Naive thymus-derived CD4-positive, alpha-beta T cell (primary cell): ENCODE data around the gene LCN1. TPM values are rescaled to one million over a fixed set of nuclear protein-coding genes. Genes with fewer than 3 reads are reported as not detected.
"Not testable (repeated sequence)": the region's sequence is repeated elsewhere in the genome, so short reads cannot be mapped to it uniquely, and the experiment has no call there.

Experiments used
- ATAC-seq: fragments of 150-1000 bp; cut with Tn5 transposase; 2 replicates; pipeline ENCODE4 v1.10.0; 2021; ENCODE audit warnings: mild to moderate bottlenecking, moderate library complexity
- CTCF ChIA-PET: fragments of 350-600 bp; sonication (Branson Sonifier 250); formaldehyde crosslinking; loops from one replicate; lab custom pipeline; 2021; ENCODE audit warnings: antibody characterized with exemption; lab: Charles Lee
- POLR2A ChIA-PET: fragments of 350-600 bp; sonication (Branson Sonifier 250); formaldehyde crosslinking; loops from one replicate; lab custom pipeline; 2021; ENCODE audit warnings: antibody characterized with exemption, inconsistent platforms; lab: Charles Lee
- DNase-seq, 9 donors: peaks; one replicate each; pipeline versions ENCODE4 v3.0.0 to v3.0.0-alpha.2; 2020 to 2022; ENCODE audit warnings: mixed read lengths in 1 of 9
- H3K27ac ChIP-seq: one replicate; pipeline ENCODE4 v1.7.0; 2013; ENCODE audit warnings: mild to moderate bottlenecking, low read depth, low read length, moderate library complexity
- H3K27me3 ChIP-seq, 2 donors: one replicate each; pipeline ENCODE4 v1.7.0; 2013; ENCODE audit warnings: low read length in 2 of 2, mild to moderate bottlenecking in 2 of 2, moderate library complexity in 2 of 2; ENCODE audit not compliant: control insufficient read depth in 2 of 2, insufficient read depth in 2 of 2
- H3K36me3 ChIP-seq, 3 experiments: 1 replicate in 2 of 3; 2 replicates in 1 of 3; pipeline ENCODE4 v1.7.0; 2013; ENCODE audit warnings: low read length in 3 of 3, mild to moderate bottlenecking in 3 of 3, moderate library complexity in 1 of 3; ENCODE audit not compliant: insufficient read depth in 3 of 3, control insufficient read depth in 2 of 3
- H3K4me1 ChIP-seq, 2 donors: one replicate each; pipeline ENCODE4 v1.7.0; 2013; ENCODE audit warnings: low read length in 2 of 2, mild to moderate bottlenecking in 2 of 2, moderate library complexity in 1 of 2; ENCODE audit not compliant: control insufficient read depth in 2 of 2, insufficient read depth in 2 of 2
- H3K4me3 ChIP-seq: 2 replicates; pipeline ENCODE4 v1.7.0; 2013; ENCODE audit warnings: mild to moderate bottlenecking, low read length
- H3K9me3 ChIP-seq, 3 experiments: 1 replicate in 2 of 3; 2 replicates in 1 of 3; pipeline ENCODE4 v1.7.0; 2013; ENCODE audit warnings: low read length in 3 of 3; ENCODE audit not compliant: control insufficient read depth in 2 of 3
- H3K27ac Mint-ChIP-seq, 9 donors: one replicate each; pipeline ENCODE4 v1.8.0; 2020 to 2022; ENCODE audit warnings: mixed read lengths in 9 of 9, mild to moderate bottlenecking in 8 of 9, moderate library complexity in 5 of 9, inconsistent platforms in 2 of 9
- H3K27me3 Mint-ChIP-seq, 5 donors: one replicate each; pipeline ENCODE4 v1.8.0; 2021 to 2022; ENCODE audit warnings: mixed read lengths in 5 of 5, mild to moderate bottlenecking in 1 of 5
- H3K36me3 Mint-ChIP-seq, 5 donors: one replicate each; pipeline ENCODE4 v1.8.0; 2020 to 2022; ENCODE audit warnings: mixed read lengths in 5 of 5, mild to moderate bottlenecking in 3 of 5, inconsistent platforms in 1 of 5
- H3K4me1 Mint-ChIP-seq, 7 donors: one replicate each; pipeline ENCODE4 v1.8.0; 2020 to 2022; ENCODE audit warnings: mixed read lengths in 7 of 7, mild to moderate bottlenecking in 3 of 7, inconsistent platforms in 1 of 7
- H3K4me3 Mint-ChIP-seq, 10 donors: one replicate each; pipeline ENCODE4 v1.8.0; 2020 to 2022; ENCODE audit warnings: mild to moderate bottlenecking in 10 of 10, mixed read lengths in 10 of 10, moderate library complexity in 6 of 10, inconsistent platforms in 2 of 10
- H3K9me3 Mint-ChIP-seq, 11 donors: one replicate each; pipeline ENCODE4 v1.8.0; 2020 to 2022; ENCODE audit warnings: mixed read lengths in 11 of 11, mild to moderate bottlenecking in 4 of 11, inconsistent platforms in 1 of 11, moderate library complexity in 1 of 11
- intact Hi-C, 2 donors: fragments of 100-400 bp; cut with micrococcal nuclease; formaldehyde crosslinking; loops; one replicate each; pipeline ENCODE4 v1.15.1; 2023
- polyA plus RNA-seq, 2 donors: library from polyadenylated mRNA; unstranded; fragments of 300-500 nt; fragmentation: Illumina TruSeq; gene quantifications; one replicate each; pipeline ENCODE4 v1.2.3, GENCODE V29; 2021
- total RNA-seq, 6 experiments: library from RNA in 5 of 6; stranded (reverse) in 5 of 6; gene quantifications; 1 replicate in 5 of 6; 2 replicates in 1 of 6; pipeline ENCODE4 v1.2.3 and lab custom pipeline; 2021 to 2026

LCN1 gene
- total and polyA plus RNA-seq, 7 experiments from 2014 or later = not detected

- Histone ChIP-seq H3K36me3 (no peaks in the 10 kb centered on the region), H3K9me3 (peaks cover 0 to 12% (median 0%) of the 10 kb centered on the region in 3 experiments), H3K4me3 (no peak overlapping the region), H3K4me1 (no peaks in the 10 kb centered on the region), H3K27ac (no peak overlapping the region), H3K27me3 (no peaks in the 10 kb centered on the region)
- ATAC-seq = no peak
- peaks cover 0 to 9% (median 6%) of the 10 kb centered on the region in 5 donors for H3K36me3 Mint-ChIP-seq
- no peak for DNase-seq
- H3K4me3 Mint-ChIP-seq = no peak overlapping the region
- H3K27me3 Mint-ChIP-seq = peaks cover 0 to 6% (median 0%) of the 10 kb centered on the region in 5 donors
- peaks cover 5 to 28% (median 11%) of the 10 kb centered on the region in 11 donors for H3K9me3 Mint-ChIP-seq
- intact Hi-C loops = no loop called here
- ChIA-PET POLR2A (no interaction called here), CTCF (no interaction called here)
- H3K27ac Mint-ChIP-seq = no peak overlapping the region
- H3K4me1 Mint-ChIP-seq = peaks cover 0 to 20% (median 0%) of the 10 kb centered on the region in 7 donors
Measured at GRCh38 chr9:135512241-135512603, 9.0 kb upstream of the LCN1 start.

GRCh38 chr9:135512904-135513303, 8.3 kb upstream of the LCN1 start:
- H3K4me3 ChIP-seq = no peak overlapping the region
- CTCF ChIA-PET = no interaction called here

GRCh38 chr9:135513351-135513846, 7.8 kb upstream of the LCN1 start:
- Mint-ChIP-seq H3K4me1 (peaks cover 0 to 20% (median 0%) of the 10 kb centered on the region in 7 donors), H3K27me3 (peaks cover 0 to 8% (median 5%) of the 10 kb centered on the region in 5 donors), H3K9me3 (peaks cover 0 to 20% (median 10%) of the 10 kb centered on the region in 11 donors), H3K4me3 (no peak overlapping the region), H3K36me3 (peaks cover 0 to 9% (median 6%) of the 10 kb centered on the region in 5 donors), H3K27ac (peak overlapping the region in 1 of 9 donors; percentile 60)
- DNase-seq = no peak
- ChIA-PET POLR2A (no interaction called here), CTCF (no interaction called here)
- intact Hi-C loops = no loop called here
- no peak for ATAC-seq
- no peaks in the 10 kb centered on the region for H3K36me3 ChIP-seq
- peaks cover 0 to 6% (median 0%) of the 10 kb centered on the region in 3 experiments for H3K9me3 ChIP-seq
- no peaks in the 10 kb centered on the region for H3K27me3 ChIP-seq
- H3K4me1 ChIP-seq = no peaks in the 10 kb centered on the region
- H3K4me3 ChIP-seq = no peak overlapping the region
- H3K27ac ChIP-seq = no peak overlapping the region

More at GRCh38 chr9:135512904-135513303, 8.3 kb upstream of the LCN1 start:
- no peaks in the 10 kb centered on the region for H3K4me1 ChIP-seq
- no peak overlapping the region for H3K27ac ChIP-seq
- intact Hi-C loops = no loop called here
- H3K36me3 ChIP-seq = no peaks in the 10 kb centered on the region
- ATAC-seq (no peak), DNase-seq (no peak)
- POLR2A ChIA-PET = no interaction called here
- Mint-ChIP-seq H3K4me1 (peaks cover 0 to 20% (median 0%) of the 10 kb centered on the region in 7 donors), H3K9me3 (peaks cover 3 to 25% (median 11%) of the 10 kb centered on the region in 11 donors), H3K27ac (no peak overlapping the region), H3K4me3 (no peak overlapping the region), H3K36me3 (peaks cover 0 to 9% (median 6%) of the 10 kb centered on the region in 5 donors), H3K27me3 (peaks cover 0 to 7% (median 2%) of the 10 kb centered on the region in 5 donors)
- H3K9me3 ChIP-seq = peaks cover 0 to 11% (median 0%) of the 10 kb centered on the region in 3 experiments
- no peaks in the 10 kb centered on the region for H3K27me3 ChIP-seq

GRCh38 chr9:135513906-135514305, 7.3 kb upstream of the LCN1 start:
- H3K4me3 Mint-ChIP-seq, H3K9me3 ChIP-seq, H3K4me3 ChIP-seq, H3K27ac ChIP-seq, H3K36me3 Mint-ChIP-seq, POLR2A ChIA-PET, H3K27ac Mint-ChIP-seq, DNase-seq, ATAC-seq, H3K4me1 ChIP-seq, intact Hi-C loops, H3K27me3 ChIP-seq, H3K36me3 ChIP-seq, H3K27me3 Mint-ChIP-seq, CTCF ChIA-PET: not testable (repeated sequence)
- peaks cover 0 to 20% (median 0%) of the 10 kb centered on the region in 7 donors for H3K4me1 Mint-ChIP-seq
- H3K9me3 Mint-ChIP-seq = peaks cover 0 to 15% (median 7%) of the 10 kb centered on the region in 11 donors

GRCh38 chr9:135514342-135515082, 6.7 kb upstream of the LCN1 start:
- H3K4me3 ChIP-seq = no peak overlapping the region
- no peaks in the 10 kb centered on the region for H3K36me3 Mint-ChIP-seq
- peaks cover 0 to 9% (median 1%) of the 10 kb centered on the region in 11 donors for H3K9me3 Mint-ChIP-seq
- ATAC-seq (no peak), DNase-seq (no peak)
- no peaks in the 10 kb centered on the region for H3K27me3 ChIP-seq
- H3K27me3 Mint-ChIP-seq = peaks cover 0 to 13% (median 6%) of the 10 kb centered on the region in 5 donors
- CTCF ChIA-PET = no interaction called here
- intact Hi-C loops = no loop called here
- POLR2A ChIA-PET = no interaction called here
- no peak overlapping the region for H3K27ac ChIP-seq
- no peaks in the 10 kb centered on the region for H3K9me3 ChIP-seq
- no peak overlapping the region for H3K4me3 Mint-ChIP-seq
- H3K36me3 ChIP-seq = no peaks in the 10 kb centered on the region
- H3K4me1 Mint-ChIP-seq = peaks cover 0 to 20% (median 0%) of the 10 kb centered on the region in 7 donors
- H3K27ac Mint-ChIP-seq = no peak overlapping the region
- no peaks in the 10 kb centered on the region for H3K4me1 ChIP-seq

- H3K36me3 ChIP-seq = no peaks in the 10 kb centered on the region
- no peak overlapping the region for H3K27ac Mint-ChIP-seq
- POLR2A ChIA-PET = no interaction called here
- no peaks in the 10 kb centered on the region for H3K27me3 ChIP-seq
- no peaks in the 10 kb centered on the region for H3K4me1 ChIP-seq
- intact Hi-C loops = no loop called here
- no peak overlapping the region for H3K27ac ChIP-seq
- peaks cover 0 to 6% (median 0%) of the 10 kb centered on the region in 11 donors for H3K9me3 Mint-ChIP-seq
- no peaks in the 10 kb centered on the region for H3K9me3 ChIP-seq
- peaks cover 0 to 14% (median 6%) of the 10 kb centered on the region in 5 donors for H3K27me3 Mint-ChIP-seq
- H3K4me3 Mint-ChIP-seq = no peak overlapping the region
- DNase-seq (no peak), ATAC-seq (no peak)
- CTCF ChIA-PET = no interaction called here
- no peaks in the 10 kb centered on the region for H3K36me3 Mint-ChIP-seq
- peaks cover 0 to 20% (median 0%) of the 10 kb centered on the region in 7 donors for H3K4me1 Mint-ChIP-seq
- no peak overlapping the region for H3K4me3 ChIP-seq
Measured at GRCh38 chr9:135515083-135515951, 5.9 kb upstream of the LCN1 start.
